HG03045 (cell line): Measurements from ENCODE around the gene TCF4.

Source experiments
- ATAC-seq: cut with Tn5 transposase; IDR thresholded peaks from one replicate; pipeline ENCODE4 v1.9.1; 2021; ENCODE audit warnings: mild to moderate bottlenecking, moderate library complexity; ENCODE audit not compliant: unreplicated experiment

Gene TCF4

DNA sequence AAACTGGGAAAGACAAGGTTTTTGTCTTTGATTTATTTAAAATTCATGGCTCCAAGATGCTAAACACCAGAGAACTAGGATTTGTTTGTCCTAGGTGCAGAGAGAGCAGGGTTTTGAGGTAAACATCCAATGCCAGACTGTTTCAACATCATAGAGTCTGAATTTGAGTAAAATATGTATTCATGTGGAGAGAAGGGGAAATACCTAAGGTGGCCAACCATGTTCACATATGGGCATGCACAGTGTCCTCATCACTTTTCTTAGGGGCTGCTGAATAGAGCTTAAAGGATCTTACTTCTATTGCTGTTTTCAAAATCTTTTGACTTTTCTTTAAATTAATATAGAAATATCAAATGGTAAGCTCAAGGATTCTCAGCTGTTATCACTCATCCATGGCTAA lies 341.7 kb downstream of the TCF4 start:
- no peak for ATAC-seq

DNA sequence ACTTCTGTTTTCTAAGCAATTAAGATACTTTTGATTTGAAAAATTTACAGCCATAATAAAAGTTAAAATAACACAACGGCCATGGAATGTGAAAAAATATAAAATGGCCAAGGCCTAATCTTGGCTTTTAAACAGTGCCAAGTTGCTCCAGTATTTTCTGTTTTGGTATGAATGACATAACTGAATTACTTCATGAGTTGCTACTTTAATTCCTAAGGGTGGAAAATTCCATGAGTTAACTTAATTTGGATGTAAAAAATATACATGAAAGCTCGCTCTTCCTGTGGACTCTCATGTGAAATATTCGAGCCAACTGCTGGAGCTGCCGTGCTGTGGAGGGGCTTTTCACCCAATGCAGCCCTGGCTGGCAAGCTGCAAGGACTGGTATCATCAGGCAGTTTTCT lies 342.8 kb downstream of the TCF4 start:
- ATAC-seq, result no peak

- no peak for ATAC-seq
These were observed 343.4 kb downstream of the TCF4 start for GRCh38 chr18:55244546-55244945.

DNA sequence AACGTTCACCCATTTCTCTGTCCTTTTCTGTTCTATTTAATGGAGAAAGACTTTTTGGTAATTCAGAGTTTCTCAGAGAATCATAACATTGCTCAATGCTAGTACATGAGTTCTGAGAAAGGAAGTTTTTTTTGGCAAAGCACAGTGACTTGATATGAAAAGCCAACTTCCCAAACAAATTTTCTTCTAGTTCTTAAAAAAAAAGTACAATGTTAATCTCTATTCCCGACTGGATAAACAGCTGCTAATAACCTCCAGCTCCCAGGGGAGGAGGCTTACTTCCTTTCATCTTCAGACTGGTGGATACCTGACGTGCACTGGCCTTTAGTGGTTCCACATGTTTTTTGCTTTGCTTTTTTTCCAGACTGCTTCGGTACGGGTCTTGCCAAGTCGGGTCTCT lies 344.1 kb downstream of the TCF4 start:
- no peak for ATAC-seq

DNA sequence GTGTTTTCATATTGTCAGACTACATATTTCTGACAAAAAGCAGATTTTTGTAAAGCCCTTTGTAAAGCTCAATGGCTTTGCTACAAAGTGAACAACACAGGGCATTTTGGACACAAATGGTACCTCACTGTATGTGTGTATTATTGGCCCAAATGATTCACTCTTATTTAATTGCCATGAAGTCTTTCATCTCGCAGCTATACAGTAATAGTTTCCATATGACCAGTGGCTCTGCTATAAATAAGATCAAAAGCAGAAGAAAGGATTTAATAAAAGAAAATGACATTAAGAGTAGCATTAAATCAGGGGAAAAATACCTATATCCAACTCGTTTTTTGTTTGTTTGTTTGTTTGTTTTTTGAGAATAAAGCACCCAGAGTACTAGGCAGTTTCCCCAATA lies 344.7 kb downstream of the TCF4 start:
- ATAC-seq, result no peak

DNA sequence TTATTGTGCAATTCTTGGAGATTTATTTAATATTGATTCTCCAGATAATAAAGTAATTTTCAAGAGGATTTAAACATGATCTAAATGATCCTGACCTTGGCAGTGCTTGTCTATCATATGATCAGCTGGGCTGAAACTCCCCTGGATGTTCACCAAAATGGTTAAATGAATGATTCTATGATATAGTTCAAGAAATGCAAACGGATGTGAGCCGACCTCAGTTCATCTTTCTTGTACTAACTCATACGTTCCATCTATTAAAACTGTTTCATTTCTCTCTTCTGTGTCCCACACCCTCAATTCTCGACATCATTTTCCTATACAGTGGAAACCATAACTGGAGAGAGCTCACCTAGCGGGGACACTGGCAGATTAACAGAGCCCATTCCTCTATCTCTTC lies 347.0 kb downstream of the TCF4 start:
- ATAC-seq, result no peak

DNA sequence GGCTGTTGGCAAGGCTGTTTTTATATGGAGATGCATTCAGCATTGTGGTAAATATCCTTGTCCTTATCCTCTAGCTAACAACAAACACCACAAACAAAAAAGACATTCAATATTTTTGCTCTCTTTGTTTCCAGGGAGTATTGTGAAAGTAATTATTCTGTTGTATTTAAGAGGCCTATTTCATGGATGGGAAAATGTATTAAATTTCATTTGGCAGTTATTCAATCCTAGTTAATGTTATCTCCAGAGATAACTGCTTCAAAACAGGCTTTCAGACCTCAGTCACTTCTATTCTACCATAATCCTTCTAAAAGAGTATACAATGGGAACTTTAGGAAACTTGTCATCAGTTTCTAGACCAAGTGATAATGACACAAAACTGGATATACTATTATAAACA lies 348.3 kb downstream of the TCF4 start:
- no peak for ATAC-seq

- ATAC-seq, result no peak
These were observed 350.3 kb downstream of the TCF4 start for GRCh38 chr18:55237660-55238059.

- ATAC-seq, result peak; percentile 36
These were observed 351.7 kb downstream of the TCF4 start for GRCh38 chr18:55236150-55236931.

GRCh38 chr18:55235094-55235461 lies 352.9 kb downstream of the TCF4 start:
- no peak for ATAC-seq

DNA sequence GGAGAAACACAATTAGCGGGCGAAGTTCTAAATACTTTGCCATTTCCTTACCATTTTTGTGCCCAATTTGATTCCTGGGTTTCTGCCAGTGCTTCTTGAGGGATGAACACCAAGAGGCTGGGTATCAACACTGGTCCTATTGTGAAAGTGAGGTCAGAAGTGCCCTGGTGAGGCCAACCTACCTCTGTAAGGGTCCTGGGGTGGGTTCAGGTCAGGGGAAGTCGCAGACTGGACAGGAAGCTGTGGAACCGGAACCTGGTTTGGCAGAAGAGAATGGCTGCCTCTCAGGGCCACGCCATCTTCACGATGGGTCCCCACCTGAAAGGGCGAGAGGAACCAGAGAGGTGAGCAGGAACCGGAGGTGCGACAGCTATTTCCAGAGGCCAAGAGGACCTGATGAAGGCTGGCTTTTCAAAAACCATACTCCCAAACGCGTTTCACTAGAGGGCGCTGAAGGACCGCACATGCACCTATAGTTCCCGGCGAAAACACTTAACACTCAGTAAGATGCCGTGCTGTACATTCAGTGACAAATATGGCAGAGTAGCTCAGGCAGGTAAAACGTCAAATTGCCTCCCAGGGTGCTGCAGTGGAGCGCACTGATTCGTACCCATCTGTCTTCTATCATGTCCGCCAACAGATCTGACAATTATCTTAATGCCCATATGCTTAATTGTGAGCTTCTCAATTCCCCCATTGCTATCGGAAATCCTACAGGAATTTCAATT lies 353.5 kb downstream of the TCF4 start:
- ATAC-seq, result peak; percentile 65

- ATAC-seq, result no peak
These were observed 354.1 kb downstream of the TCF4 start for GRCh38 chr18:55233857-55234256.

GRCh38 chr18:55232506-55232905 lies 355.5 kb downstream of the TCF4 start:
- no peak for ATAC-seq

DNA sequence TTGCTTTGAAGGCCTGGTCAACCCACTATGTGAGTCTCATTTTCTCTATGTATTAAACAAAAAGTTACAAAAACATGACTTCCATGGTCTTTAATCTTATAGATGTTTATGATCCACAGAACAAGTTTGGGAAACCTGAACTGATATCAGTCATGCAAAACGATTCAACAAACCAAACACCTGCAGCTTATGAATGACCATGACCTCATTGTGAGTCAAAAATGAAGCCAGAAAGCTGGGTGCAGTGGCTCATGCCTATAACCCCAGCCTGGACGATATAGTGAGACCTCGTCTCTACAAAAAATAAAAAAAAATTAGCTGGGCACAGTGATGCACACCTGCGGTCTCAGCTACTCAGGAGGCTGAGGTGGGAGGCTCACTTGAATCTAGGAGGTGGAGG lies 358.3 kb downstream of the TCF4 start:
- ATAC-seq, result no peak

DNA sequence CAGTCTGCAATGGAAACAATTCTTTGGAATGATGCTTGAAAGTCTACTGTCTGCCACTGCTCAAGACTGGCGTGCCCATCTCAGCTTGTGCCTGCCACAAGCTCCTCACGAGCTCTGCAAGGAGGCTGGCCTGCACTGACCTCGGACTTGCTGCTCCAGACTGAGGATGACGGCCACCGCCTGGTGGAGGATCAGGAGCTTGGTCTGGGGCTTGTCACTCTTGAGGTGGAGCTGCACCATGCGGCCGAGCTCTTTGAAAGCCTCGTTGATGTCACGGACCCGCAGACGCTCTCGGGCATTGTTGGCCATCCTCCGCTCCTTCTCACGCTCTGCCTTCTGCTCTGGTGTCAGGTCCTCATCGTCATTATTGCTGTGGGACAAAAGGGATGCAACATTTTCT lies 359.3 kb downstream of the TCF4 start:
- no peak for ATAC-seq

- ATAC-seq, result no peak
These were observed 359.8 kb downstream of the TCF4 start for GRCh38 chr18:55228191-55228590.

GRCh38 chr18:55227771-55228170 lies 360.2 kb downstream of the TCF4 start:
- no peak for ATAC-seq

DNA sequence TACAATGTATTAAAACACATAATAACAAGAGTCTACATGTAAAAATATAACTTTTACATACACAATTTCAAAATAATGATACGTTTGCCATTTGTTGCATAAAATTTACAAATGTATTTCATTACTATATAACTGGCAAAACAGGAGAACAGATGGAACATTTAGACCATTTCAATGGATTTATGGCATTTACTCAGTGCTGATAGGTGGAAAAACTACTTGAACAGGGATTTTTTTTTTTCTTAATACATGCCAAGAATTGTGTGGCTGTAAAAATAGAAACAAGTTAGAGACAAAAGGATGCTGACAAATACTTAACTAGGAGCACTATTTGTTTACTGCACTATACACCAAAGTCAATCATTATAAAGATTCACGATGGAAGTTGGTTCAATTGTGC lies 361.9 kb downstream of the TCF4 start:
- ATAC-seq, result no peak

DNA sequence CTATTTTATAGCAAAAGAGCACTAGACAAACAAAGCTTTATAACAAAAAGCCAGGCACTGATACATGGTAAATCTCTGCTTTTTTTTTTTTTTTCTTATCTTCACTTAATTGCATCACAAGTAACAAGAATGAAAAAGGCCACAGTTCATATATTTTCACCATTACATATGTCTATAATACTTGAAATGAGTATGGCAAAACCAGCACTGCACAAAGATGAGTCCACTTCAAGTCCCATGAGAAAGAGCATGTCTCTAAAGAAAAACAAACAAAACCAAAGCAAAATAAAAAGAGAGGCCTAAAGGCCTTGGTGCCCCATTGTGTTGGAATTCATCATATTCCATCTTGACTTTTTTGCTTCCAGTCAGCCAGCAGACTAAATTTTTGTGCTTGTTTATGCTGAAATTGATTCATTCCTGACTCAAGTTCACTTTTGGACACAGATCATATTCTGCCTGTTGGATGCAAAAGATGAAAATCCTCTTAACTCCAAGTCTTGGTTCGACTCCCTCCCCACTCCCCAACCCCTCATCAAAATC lies 363.8 kb downstream of the TCF4 start:
- no peak for ATAC-seq

- no peak for ATAC-seq
These were observed 366.4 kb downstream of the TCF4 start for GRCh38 chr18:55221622-55222021.

- ATAC-seq, result peak; percentile 71
These were observed 367.5 kb downstream of the TCF4 start for GRCh38 chr18:55220523-55220922.

GRCh38 chr18:55219823-55220222 lies 368.2 kb downstream of the TCF4 start:
- no peak for ATAC-seq
